ENCODE data around the gene ARHGEF4. TPM values are rescaled to one million over a fixed set of nuclear protein-coding genes. Genes with fewer than 3 reads are reported as not detected.

Gene ARHGEF4
- total RNA-seq, 4 donors from 2014 or later = 108 to 378 (median 134) TPM

GRCh38 chr2:130828461-130828860 is 8.3 kb upstream of the ARHGEF4 start:
- Histone ChIP-seq H3K4me1 (peaks cover 5% of the 10 kb centered on the region), H3K36me3 (no peaks in the 10 kb centered on the region), H3K4me3 (no peak overlapping the region), H3K27me3 (peaks cover 8% of the 10 kb centered on the region), H3K27ac (no peak overlapping the region), H3K9me3 (no peaks in the 10 kb centered on the region)
- no peak for DNase-seq (ENCODE audit: low spot score in 2 of 2)
- 100% methylated on average over 1 of the region's 5 CpGs for WGBS
- TF ChIP-seq CTCF (IDR thresholded peaks at IDR 0.05) (no peak), POLR2A (IDR thresholded peaks at IDR 0.05) (no peak), EP300 (IDR thresholded peaks at IDR 0.05) (no peak), POLR2AphosphoS5 (IDR thresholded peaks at IDR 0.05) (no peak)

- H3K36me3 ChIP-seq = no peaks in the 10 kb centered on the region
- TF ChIP-seq POLR2A (IDR thresholded peaks at IDR 0.05) (no peak), EP300 (IDR thresholded peaks at IDR 0.05) (no peak), POLR2AphosphoS5 (IDR thresholded peaks at IDR 0.05) (no peak), CTCF (IDR thresholded peaks at IDR 0.05) (no peak)
- peaks cover 3% of the 10 kb centered on the region for H3K4me1 ChIP-seq
- no peak overlapping the region for H3K27ac ChIP-seq
- WGBS = 94% methylated on average over 3 of the region's 10 CpGs
- no peak for DNase-seq (ENCODE audit: low spot score in 2 of 2)
- H3K9me3 ChIP-seq = no peaks in the 10 kb centered on the region
- H3K27me3 ChIP-seq = peaks cover 9% of the 10 kb centered on the region
- H3K4me3 ChIP-seq = no peak overlapping the region
Measured at GRCh38 chr2:130829015-130829414, 7.7 kb upstream of the ARHGEF4 start.

- no peak for TF ChIP-seq CTCF (IDR thresholded peaks at IDR 0.05)
- no peak for TF ChIP-seq POLR2A (IDR thresholded peaks at IDR 0.05)
- TF ChIP-seq EP300 (IDR thresholded peaks at IDR 0.05) = no peak
- TF ChIP-seq POLR2AphosphoS5 (IDR thresholded peaks at IDR 0.05) = no peak
- no peaks in the 10 kb centered on the region for H3K4me1 ChIP-seq
- H3K36me3 ChIP-seq = no peaks in the 10 kb centered on the region
- WGBS = 90% methylated on average over 2 of the region's 2 CpGs
- no peak overlapping the region for H3K27ac ChIP-seq
- no peak for DNase-seq (ENCODE audit: low spot score in 2 of 2)
- no peaks in the 10 kb centered on the region for H3K9me3 ChIP-seq
- peaks cover 12% of the 10 kb centered on the region for H3K27me3 ChIP-seq
- no peak overlapping the region for H3K4me3 ChIP-seq
Measured at GRCh38 chr2:130830538-130830937, 6.2 kb upstream of the ARHGEF4 start.

- H3K9me3 ChIP-seq = no peaks in the 10 kb centered on the region
- H3K36me3 ChIP-seq = no peaks in the 10 kb centered on the region
- WGBS = no CpG with 5 or more reads among the region's 6 CpGs
- DNase-seq (ENCODE audit: low spot score in 2 of 2) = no peak
- H3K4me1 ChIP-seq = peaks cover under 1% of the 10 kb centered on the region
- TF ChIP-seq CTCF (IDR thresholded peaks at IDR 0.05) (no peak), POLR2AphosphoS5 (IDR thresholded peaks at IDR 0.05) (no peak), POLR2A (IDR thresholded peaks at IDR 0.05) (no peak), EP300 (IDR thresholded peaks at IDR 0.05) (no peak)
- no peak overlapping the region for H3K27ac ChIP-seq
- no peak overlapping the region for H3K4me3 ChIP-seq
- H3K27me3 ChIP-seq = peaks cover 14% of the 10 kb centered on the region
Measured at GRCh38 chr2:130831356-130831755, 5.4 kb upstream of the ARHGEF4 start.

- no peak for DNase-seq (ENCODE audit: low spot score in 2 of 2)
- Histone ChIP-seq H3K9me3 (no peaks in the 10 kb centered on the region), H3K36me3 (no peaks in the 10 kb centered on the region), H3K4me1 (peaks cover 10% of the 10 kb centered on the region), H3K4me3 (no peak overlapping the region), H3K27me3 (peaks cover 25% of the 10 kb centered on the region), H3K27ac (no peak overlapping the region)
- WGBS = 77% methylated on average over 10 of the region's 12 CpGs
- no peak for TF ChIP-seq POLR2A (IDR thresholded peaks at IDR 0.05)
- no peak for TF ChIP-seq CTCF (IDR thresholded peaks at IDR 0.05)
- no peak for TF ChIP-seq POLR2AphosphoS5 (IDR thresholded peaks at IDR 0.05)
Measured at GRCh38 chr2:130832296-130832940, 4.3 kb upstream of the ARHGEF4 start.

Measured in suprapubic skin (tissue), 4 donors.